HCT116 (cell line): ENCODE results near the gene PRPS1L1. TPM values are rescaled to one million over a fixed set of nuclear protein-coding genes. Genes with fewer than 3 reads are reported as not detected.

ENCODE experiments used
- ATAC-seq: fragments of 200-7000 bp; cut with Tn5 transposase; 2 replicates; pipeline ENCODE4 v1.9.1; 2020; ENCODE audit warnings: mild to moderate bottlenecking, moderate library complexity
- BruUV-seq: library from RNA; stranded (reverse); fragments of 400-500 nt; replicated peaks from 2 replicates; lab custom pipeline; 2021; lab: Mats Ljungman, UMichigan
- CTCF ChIA-PET: fragments of 300-600 bp; sonication (Branson Sonifier 250); formaldehyde crosslinking; loops from one replicate; lab custom pipeline; 2021; ENCODE audit warnings: antibody characterized with exemption; lab: Charles Lee
- POLR2A ChIA-PET: fragments of 300-600, 350-600 bp; sonication (Branson Sonifier 250); formaldehyde crosslinking; loops from one replicate; lab custom pipeline; 2021; ENCODE audit warnings: antibody characterized with exemption; lab: Charles Lee
- RAD21 ChIA-PET, 2 experiments: fragments of 300-600 bp; sonication (Branson Sonifier 250); formaldehyde crosslinking; loops; one replicate each; lab custom pipeline; 2023; ENCODE audit warnings: low total read pairs in 2 of 2; ENCODE audit not compliant: uncharacterized antibody in 2 of 2, unreplicated experiment in 2 of 2, low non-redundant PET in 1 of 2; lab: Charles Lee
- DNase-seq: peaks from one replicate; pipeline ENCODE4 v3.0.0-alpha.2; 2010; ENCODE audit warnings: low read depth, low spot score
- H2AFZ ChIP-seq: fragments of 200-600 bp; shearing (Covaris generic), sonication (generic); 2 replicates; pipeline ENCODE4 v1.6.1; 2017; ENCODE audit warnings: low read depth, mixed run types, mixed read lengths, antibody characterized with exemption, low read length; ENCODE audit not compliant: poor library complexity, severe bottlenecking
- H3K27ac ChIP-seq: 2 replicates; pipeline ENCODE4 v1.5.1; 2012; ENCODE audit warnings: low read depth, low read length
- H3K27me3 ChIP-seq: fragments of 200-600 bp; sonication (generic); 2 replicates; pipeline ENCODE4 v1.6.1; 2016; ENCODE audit warnings: mixed run types, low read length, mixed read lengths; ENCODE audit not compliant: insufficient read depth
- H3K36me3 ChIP-seq, 2 experiments: fragments of 200-500 bp in 1 of 2; fragments of 200-600 bp in 1 of 2; sonication (Bioruptor generic) in 1 of 2; sonication (generic) in 1 of 2; 2 replicates each; pipeline versions ENCODE4 v1.5.1 to v1.6.1; 2014 to 2016; ENCODE audit warnings: low read length in 2 of 2, inconsistent platforms in 1 of 2, mixed read lengths in 1 of 2, mixed run types in 1 of 2; ENCODE audit not compliant: insufficient read depth in 2 of 2, control insufficient read depth in 1 of 2
- H3K4me1 ChIP-seq, 2 experiments: fragments of 200-600 bp in 1 of 2; sonication (generic) in 1 of 2; 2 replicates each; pipeline versions ENCODE4 v1.5.1 to v1.6.1; 2012 to 2017; ENCODE audit warnings: low read length in 2 of 2, inconsistent platforms in 1 of 2, mild to moderate bottlenecking in 1 of 2, mixed read lengths in 1 of 2, mixed run types in 1 of 2, moderate library complexity in 1 of 2; ENCODE audit not compliant: insufficient read depth in 2 of 2, control insufficient read depth in 1 of 2
- H3K4me2 ChIP-seq: fragments of 200-600 bp; sonication (generic); 2 replicates; pipeline ENCODE4 v1.6.1; 2017; ENCODE audit warnings: mixed run types, low read length, mixed read lengths
- H3K4me3 ChIP-seq, 2 experiments: fragments of 200-600 bp in 1 of 2; sonication (generic) in 1 of 2; replicated peaks in 1 of 2; 2 replicates each; pipeline ENCODE4 v1.5.1; 2011 to 2016; ENCODE audit warnings: low read length in 2 of 2, control low read depth in 1 of 2, low read depth in 1 of 2, mild to moderate bottlenecking in 1 of 2, mixed read lengths in 1 of 2, mixed run types in 1 of 2
- H3K79me2 ChIP-seq: fragments of 200-600 bp; sonication (generic); 2 replicates; pipeline ENCODE4 v1.6.1; 2017; ENCODE audit warnings: mild to moderate bottlenecking, mixed run types, low read length, moderate library complexity, mixed read lengths; ENCODE audit not compliant: insufficient read depth
- H3K9ac ChIP-seq: fragments of 200-600 bp; sonication (generic); 2 replicates; pipeline ENCODE4 v1.6.1; 2016; ENCODE audit warnings: low read length, mixed read lengths
- H3K9me2 ChIP-seq: fragments of 200-600 bp; sonication (generic), shearing (Covaris generic); 2 replicates; pipeline ENCODE4 v1.6.1; 2017; ENCODE audit warnings: mixed run types, mild to moderate bottlenecking, moderate library complexity; ENCODE audit not compliant: insufficient read depth
- H3K9me3 ChIP-seq, 2 experiments: fragments of 200-500 bp in 1 of 2; fragments of 200-600 bp in 1 of 2; sonication (Bioruptor generic) in 1 of 2; sonication (generic) in 1 of 2; 2 replicates each; pipeline ENCODE4 v1.6.1; 2014 to 2017; ENCODE audit warnings: low read length in 2 of 2, mixed read lengths in 2 of 2, inconsistent platforms in 1 of 2, low read depth in 1 of 2, mild to moderate bottlenecking in 1 of 2, mixed run types in 1 of 2, moderate library complexity in 1 of 2; ENCODE audit not compliant: control insufficient read depth in 1 of 2, insufficient read depth in 1 of 2
- H4K20me1 ChIP-seq: fragments of 200-600 bp; sonication (generic), shearing (Covaris generic); 2 replicates; pipeline ENCODE4 v1.6.1; 2017; ENCODE audit warnings: mixed run types, mild to moderate bottlenecking, moderate library complexity; ENCODE audit not compliant: insufficient read depth
- CBX3 ChIP-seq: IDR thresholded peaks from 2 replicates; pipeline ENCODE4 v1.6.1; 2012; ENCODE audit warnings: low read depth
- CEBPB ChIP-seq: IDR thresholded peaks from 2 replicates; pipeline ENCODE4 v1.6.1; 2012; ENCODE audit warnings: low read depth
- ELF1 ChIP-seq: IDR thresholded peaks from 2 replicates; pipeline ENCODE4 v1.6.1; 2012; ENCODE audit warnings: low read depth, borderline replicate concordance
- EZH2 ChIP-seq: fragments of 200-600 bp; sonication (generic); IDR thresholded peaks from 2 replicates; pipeline ENCODE4 v1.6.1; 2017; ENCODE audit warnings: antibody characterized with exemption, mixed run types
- EZH2phosphoT487 ChIP-seq: fragments of 200-600 bp; IDR thresholded peaks from 2 replicates; pipeline ENCODE4 v1.6.1; 2018; ENCODE audit warnings: antibody characterized with exemption, borderline replicate concordance
- JUND ChIP-seq: IDR thresholded peaks from 2 replicates; pipeline ENCODE4 v1.6.1; 2012
- POLR2A ChIP-seq: IDR thresholded peaks from 2 replicates; pipeline ENCODE4 v1.7.0; 2011; ENCODE audit warnings: borderline replicate concordance; ENCODE audit not compliant: insufficient read depth, insufficient read length; ENCODE audit errors: extremely low read depth
- POLR2AphosphoS5 ChIP-seq: IDR thresholded peaks from 2 replicates; pipeline ENCODE4 v1.6.1; 2011; ENCODE audit warnings: mild to moderate bottlenecking, low read depth, low read length, moderate library complexity
- RAD21 ChIP-seq: IDR thresholded peaks from 2 replicates; pipeline ENCODE4 v1.6.1; 2012; ENCODE audit warnings: low read depth, mild to moderate bottlenecking
- SIN3A ChIP-seq: IDR thresholded peaks from 2 replicates; pipeline ENCODE4 v1.6.1; 2012; ENCODE audit warnings: low read depth
- ZFX ChIP-seq: fragments of 450-650 bp; IDR thresholded peaks from 2 replicates; pipeline ENCODE4 v1.6.1; 2017
- ZNF274 ChIP-seq: fragments of 200-500 bp; sonication (Bioruptor generic); IDR thresholded peaks from 2 replicates; pipeline ENCODE4 v1.6.1; 2014; ENCODE audit warnings: mild to moderate bottlenecking, low read depth, low read length, inconsistent platforms
- intact Hi-C: fragments of 100-400 bp; cut with micrococcal nuclease; formaldehyde crosslinking; loops from 2 replicates; pipeline ENCODE4 v1.10.0; 2022
- total RNA-seq: library from RNA; stranded (reverse); gene quantifications from one replicate; pipeline ENCODE4 v1.2.1, GENCODE V29; 2021; ENCODE audit not compliant: unreplicated experiment
- TF ChIP-seq, protein P1 (sequence below): IDR thresholded peaks from 2 replicates; pipeline ENCODE4 v1.6.1; 2012
- TF ChIP-seq, protein P2 (sequence below), 3 experiments: fragments of 200-600 bp in 1 of 3; sonication (generic) in 1 of 3; IDR thresholded peaks in 2 of 3; conservative IDR thresholded peaks in 1 of 3; 2 replicates each; pipeline ENCODE4 v1.5.1; 2012 to 2017; ENCODE audit warnings: low read depth in 2 of 3, low read length in 2 of 3, antibody characterized with exemption in 1 of 3, borderline replicate concordance in 1 of 3, control low read depth in 1 of 3, mild to moderate bottlenecking in 1 of 3, mixed read lengths in 1 of 3, mixed run types in 1 of 3, moderate library complexity in 1 of 3; ENCODE audit not compliant: insufficient read depth in 1 of 3
- TF ChIP-seq, protein P3 (sequence below): IDR thresholded peaks from 2 replicates; pipeline ENCODE4 v1.6.1; 2011; ENCODE audit warnings: mild to moderate bottlenecking, low read length, moderate library complexity; ENCODE audit not compliant: insufficient replicate concordance; ENCODE audit errors: extremely low read depth

The PRPS1L1 gene
- total RNA-seq, 1 experiment from 2014 or later: not detected

DNA sequence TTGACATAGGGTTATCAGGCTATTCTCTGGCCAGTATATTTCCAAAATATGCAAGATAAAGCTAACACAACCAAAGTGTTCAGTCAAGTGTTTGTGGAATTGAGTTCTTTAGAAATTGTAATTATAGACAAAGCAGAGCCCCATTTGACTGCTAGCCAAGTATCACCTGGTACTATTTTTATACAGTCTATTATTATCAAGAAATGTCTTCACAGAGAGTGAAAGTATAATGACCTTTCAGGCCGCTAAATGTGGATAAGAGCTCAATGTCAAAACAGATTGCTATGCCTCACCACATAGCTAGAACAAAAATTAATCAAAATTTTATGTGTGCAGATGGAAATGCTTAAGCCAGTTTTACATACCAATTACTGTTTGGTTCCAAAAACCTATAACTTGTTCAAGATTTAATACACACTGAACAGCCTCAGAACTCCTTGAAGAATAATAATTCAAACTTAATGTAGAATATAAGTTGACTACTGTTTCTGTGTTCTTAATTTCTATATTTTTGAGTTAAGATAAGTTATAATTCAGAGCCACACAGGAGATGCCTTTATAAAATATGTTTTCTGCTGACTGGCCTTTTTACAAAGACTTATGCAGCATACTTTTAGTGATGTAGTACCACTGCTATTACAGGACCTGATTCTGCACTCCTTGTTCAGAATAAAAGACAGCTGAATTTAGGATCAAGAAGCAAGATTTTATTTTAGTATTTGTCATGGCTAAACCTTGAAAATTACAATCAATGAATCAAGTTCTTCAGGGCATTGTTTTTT lies 31.0 kb downstream of the PRPS1L1 start:
- Histone ChIP-seq H2AFZ (no peak overlapping the region), H3K27me3 (no peaks in the 10 kb centered on the region), H3K9ac (no peak overlapping the region), H3K4me2 (no peak overlapping the region), H3K9me3 (peaks cover 0 to 5% of the 10 kb centered on the region in 2 experiments; a peak in 1 of 4 replicates), H4K20me1 (no peaks in the 10 kb centered on the region), H3K4me3 (no peak overlapping the region), H3K79me2 (no peaks in the 10 kb centered on the region), H3K36me3 (no peaks in the 10 kb centered on the region), H3K27ac (no peak overlapping the region), H3K9me2 (no peaks in the 10 kb centered on the region), H3K4me1 (no peaks in the 10 kb centered on the region)
- CTCF ChIA-PET: interaction anchor here (1.0 kb wide), 1 partner anchor 67 kb away, joined by 3 read pairs; no protein-coding TSS in a partner anchor
- RAD21 ChIA-PET: no interaction called here
- no peak for ATAC-seq
- DNase-seq: no peak
- no peak for TF ChIP-seq ELF1
- TF ChIP-seq, protein P1, sequence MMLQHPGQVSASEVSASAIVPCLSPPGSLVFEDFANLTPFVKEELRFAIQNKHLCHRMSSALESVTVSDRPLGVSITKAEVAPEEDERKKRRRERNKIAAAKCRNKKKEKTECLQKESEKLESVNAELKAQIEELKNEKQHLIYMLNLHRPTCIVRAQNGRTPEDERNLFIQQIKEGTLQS: no peak
- POLR2A ChIA-PET: no interaction called here
- intact Hi-C loops: no loop called here
- BruUV-seq: no TSS peak

DNA sequence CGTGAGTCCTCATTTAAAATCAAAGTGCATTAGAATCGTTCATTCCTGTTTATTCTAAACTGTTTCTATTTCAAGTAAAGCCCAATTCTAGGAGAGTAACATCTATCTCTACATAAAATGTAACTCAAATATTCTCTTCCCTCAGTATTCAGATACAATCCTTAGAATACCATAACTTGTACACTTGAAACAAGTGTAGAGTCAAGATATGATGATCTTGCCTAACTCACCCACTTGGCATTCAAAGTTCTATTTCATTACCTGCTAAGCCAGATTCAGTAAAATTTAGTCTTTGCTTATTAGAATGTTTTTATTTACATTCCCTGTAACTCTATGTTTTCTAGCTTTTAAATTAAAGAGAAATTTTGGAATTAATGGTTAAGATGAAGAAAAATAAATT lies 31.6 kb downstream of the PRPS1L1 start:
- ChIA-PET CTCF (no interaction called here), RAD21 (no interaction called here), POLR2A (no interaction called here)
- H3K4me2 ChIP-seq: no peak overlapping the region
- no peaks in the 10 kb centered on the region for H3K4me1 ChIP-seq
- H3K79me2 ChIP-seq: no peaks in the 10 kb centered on the region
- H3K9me3 ChIP-seq: peaks cover 0 to 5% of the 10 kb centered on the region in 2 experiments; a peak in 1 of 4 replicates
- no peaks in the 10 kb centered on the region for H4K20me1 ChIP-seq
- no TSS peak for BruUV-seq
- no peaks in the 10 kb centered on the region for H3K9me2 ChIP-seq
- H2AFZ ChIP-seq: no peak overlapping the region
- H3K4me3 ChIP-seq: no peak overlapping the region
- H3K36me3 ChIP-seq: no peaks in the 10 kb centered on the region
- ATAC-seq (no peak), DNase-seq (no peak)
- H3K27me3 ChIP-seq: no peaks in the 10 kb centered on the region
- H3K27ac ChIP-seq: no peak overlapping the region
- no peak overlapping the region for H3K9ac ChIP-seq
- TF ChIP-seq ZFX: no peak
- TF ChIP-seq CBX3: no peak
- TF ChIP-seq CEBPB: no peak
- no peak for TF ChIP-seq POLR2AphosphoS5
- TF ChIP-seq, protein P2, sequence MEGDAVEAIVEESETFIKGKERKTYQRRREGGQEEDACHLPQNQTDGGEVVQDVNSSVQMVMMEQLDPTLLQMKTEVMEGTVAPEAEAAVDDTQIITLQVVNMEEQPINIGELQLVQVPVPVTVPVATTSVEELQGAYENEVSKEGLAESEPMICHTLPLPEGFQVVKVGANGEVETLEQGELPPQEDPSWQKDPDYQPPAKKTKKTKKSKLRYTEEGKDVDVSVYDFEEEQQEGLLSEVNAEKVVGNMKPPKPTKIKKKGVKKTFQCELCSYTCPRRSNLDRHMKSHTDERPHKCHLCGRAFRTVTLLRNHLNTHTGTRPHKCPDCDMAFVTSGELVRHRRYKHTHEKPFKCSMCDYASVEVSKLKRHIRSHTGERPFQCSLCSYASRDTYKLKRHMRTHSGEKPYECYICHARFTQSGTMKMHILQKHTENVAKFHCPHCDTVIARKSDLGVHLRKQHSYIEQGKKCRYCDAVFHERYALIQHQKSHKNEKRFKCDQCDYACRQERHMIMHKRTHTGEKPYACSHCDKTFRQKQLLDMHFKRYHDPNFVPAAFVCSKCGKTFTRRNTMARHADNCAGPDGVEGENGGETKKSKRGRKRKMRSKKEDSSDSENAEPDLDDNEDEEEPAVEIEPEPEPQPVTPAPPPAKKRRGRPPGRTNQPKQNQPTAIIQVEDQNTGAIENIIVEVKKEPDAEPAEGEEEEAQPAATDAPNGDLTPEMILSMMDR (IDR thresholded peaks at IDR 0.05 in 2 of 3, conservative IDR thresholded peaks at IDR 0.05 in 1 of 3; ENCODE audit: borderline replicate concordance in 1 of 3, insufficient read depth in 1 of 3, low read depth in 2 of 3, low read length in 2 of 3): no peak
- TF ChIP-seq RAD21: no peak
- no peak for TF ChIP-seq ZNF274
- TF ChIP-seq POLR2A: no peak
- no peak for TF ChIP-seq EZH2phosphoT487
- TF ChIP-seq SIN3A: no peak
- no peak for TF ChIP-seq EZH2
- TF ChIP-seq JUND: no peak
- TF ChIP-seq, protein P3, sequence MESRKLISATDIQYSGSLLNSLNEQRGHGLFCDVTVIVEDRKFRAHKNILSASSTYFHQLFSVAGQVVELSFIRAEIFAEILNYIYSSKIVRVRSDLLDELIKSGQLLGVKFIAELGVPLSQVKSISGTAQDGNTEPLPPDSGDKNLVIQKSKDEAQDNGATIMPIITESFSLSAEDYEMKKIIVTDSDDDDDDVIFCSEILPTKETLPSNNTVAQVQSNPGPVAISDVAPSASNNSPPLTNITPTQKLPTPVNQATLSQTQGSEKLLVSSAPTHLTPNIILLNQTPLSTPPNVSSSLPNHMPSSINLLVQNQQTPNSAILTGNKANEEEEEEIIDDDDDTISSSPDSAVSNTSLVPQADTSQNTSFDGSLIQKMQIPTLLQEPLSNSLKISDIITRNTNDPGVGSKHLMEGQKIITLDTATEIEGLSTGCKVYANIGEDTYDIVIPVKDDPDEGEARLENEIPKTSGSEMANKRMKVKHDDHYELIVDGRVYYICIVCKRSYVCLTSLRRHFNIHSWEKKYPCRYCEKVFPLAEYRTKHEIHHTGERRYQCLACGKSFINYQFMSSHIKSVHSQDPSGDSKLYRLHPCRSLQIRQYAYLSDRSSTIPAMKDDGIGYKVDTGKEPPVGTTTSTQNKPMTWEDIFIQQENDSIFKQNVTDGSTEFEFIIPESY: no peak
- intact Hi-C loops: no loop called here
